HCT116 (cell line): Measurements from ENCODE around the gene SAMD14. TPM values are rescaled to one million over a fixed set of nuclear protein-coding genes. Genes with fewer than 3 reads are reported as not detected.

Experiments
- ATAC-seq: fragments of 200-7000 bp; cut with Tn5 transposase; 2 replicates; pipeline ENCODE4 v1.9.1; 2020; ENCODE audit warnings: mild to moderate bottlenecking, moderate library complexity
- BruUV-seq: library from RNA; stranded (reverse); fragments of 400-500 nt; replicated peaks from 2 replicates; lab custom pipeline; 2021; lab: Mats Ljungman, UMichigan
- CTCF ChIA-PET: fragments of 300-600 bp; sonication (Branson Sonifier 250); formaldehyde crosslinking; loops from one replicate; lab custom pipeline; 2021; ENCODE audit warnings: antibody characterized with exemption; lab: Charles Lee
- POLR2A ChIA-PET: fragments of 300-600, 350-600 bp; sonication (Branson Sonifier 250); formaldehyde crosslinking; loops from one replicate; lab custom pipeline; 2021; ENCODE audit warnings: antibody characterized with exemption; lab: Charles Lee
- RAD21 ChIA-PET, 2 experiments: fragments of 300-600 bp; sonication (Branson Sonifier 250); formaldehyde crosslinking; loops; one replicate each; lab custom pipeline; 2023; ENCODE audit warnings: low total read pairs in 2 of 2; ENCODE audit not compliant: uncharacterized antibody in 2 of 2, unreplicated experiment in 2 of 2, low non-redundant PET in 1 of 2; lab: Charles Lee
- DNase-seq: peaks from one replicate; pipeline ENCODE4 v3.0.0-alpha.2; 2010; ENCODE audit warnings: low read depth, low spot score
- H2AFZ ChIP-seq: fragments of 200-600 bp; shearing (Covaris generic), sonication (generic); 2 replicates; pipeline ENCODE4 v1.6.1; 2017; ENCODE audit warnings: low read depth, mixed run types, mixed read lengths, antibody characterized with exemption, low read length; ENCODE audit not compliant: poor library complexity, severe bottlenecking
- H3K27ac ChIP-seq: 2 replicates; pipeline ENCODE4 v1.5.1; 2012; ENCODE audit warnings: low read depth, low read length
- H3K27me3 ChIP-seq: fragments of 200-600 bp; sonication (generic); 2 replicates; pipeline ENCODE4 v1.6.1; 2016; ENCODE audit warnings: mixed run types, low read length, mixed read lengths; ENCODE audit not compliant: insufficient read depth
- H3K36me3 ChIP-seq, 2 experiments: fragments of 200-500 bp in 1 of 2; fragments of 200-600 bp in 1 of 2; sonication (Bioruptor generic) in 1 of 2; sonication (generic) in 1 of 2; 2 replicates each; pipeline versions ENCODE4 v1.5.1 to v1.6.1; 2014 to 2016; ENCODE audit warnings: low read length in 2 of 2, inconsistent platforms in 1 of 2, mixed read lengths in 1 of 2, mixed run types in 1 of 2; ENCODE audit not compliant: insufficient read depth in 2 of 2, control insufficient read depth in 1 of 2
- H3K4me1 ChIP-seq, 2 experiments: fragments of 200-600 bp in 1 of 2; sonication (generic) in 1 of 2; 2 replicates each; pipeline versions ENCODE4 v1.5.1 to v1.6.1; 2012 to 2017; ENCODE audit warnings: low read length in 2 of 2, inconsistent platforms in 1 of 2, mild to moderate bottlenecking in 1 of 2, mixed read lengths in 1 of 2, mixed run types in 1 of 2, moderate library complexity in 1 of 2; ENCODE audit not compliant: insufficient read depth in 2 of 2, control insufficient read depth in 1 of 2
- H3K4me2 ChIP-seq: fragments of 200-600 bp; sonication (generic); 2 replicates; pipeline ENCODE4 v1.6.1; 2017; ENCODE audit warnings: mixed run types, low read length, mixed read lengths
- H3K4me3 ChIP-seq, 2 experiments: fragments of 200-600 bp in 1 of 2; sonication (generic) in 1 of 2; replicated peaks in 1 of 2; 2 replicates each; pipeline ENCODE4 v1.5.1; 2011 to 2016; ENCODE audit warnings: low read length in 2 of 2, control low read depth in 1 of 2, low read depth in 1 of 2, mild to moderate bottlenecking in 1 of 2, mixed read lengths in 1 of 2, mixed run types in 1 of 2
- H3K79me2 ChIP-seq: fragments of 200-600 bp; sonication (generic); 2 replicates; pipeline ENCODE4 v1.6.1; 2017; ENCODE audit warnings: mild to moderate bottlenecking, mixed run types, low read length, moderate library complexity, mixed read lengths; ENCODE audit not compliant: insufficient read depth
- H3K9ac ChIP-seq: fragments of 200-600 bp; sonication (generic); 2 replicates; pipeline ENCODE4 v1.6.1; 2016; ENCODE audit warnings: low read length, mixed read lengths
- H3K9me2 ChIP-seq: fragments of 200-600 bp; sonication (generic), shearing (Covaris generic); 2 replicates; pipeline ENCODE4 v1.6.1; 2017; ENCODE audit warnings: mixed run types, mild to moderate bottlenecking, moderate library complexity; ENCODE audit not compliant: insufficient read depth
- H3K9me3 ChIP-seq, 2 experiments: fragments of 200-500 bp in 1 of 2; fragments of 200-600 bp in 1 of 2; sonication (Bioruptor generic) in 1 of 2; sonication (generic) in 1 of 2; 2 replicates each; pipeline ENCODE4 v1.6.1; 2014 to 2017; ENCODE audit warnings: low read length in 2 of 2, mixed read lengths in 2 of 2, inconsistent platforms in 1 of 2, low read depth in 1 of 2, mild to moderate bottlenecking in 1 of 2, mixed run types in 1 of 2, moderate library complexity in 1 of 2; ENCODE audit not compliant: control insufficient read depth in 1 of 2, insufficient read depth in 1 of 2
- H4K20me1 ChIP-seq: fragments of 200-600 bp; sonication (generic), shearing (Covaris generic); 2 replicates; pipeline ENCODE4 v1.6.1; 2017; ENCODE audit warnings: mixed run types, mild to moderate bottlenecking, moderate library complexity; ENCODE audit not compliant: insufficient read depth
- ELF1 ChIP-seq: IDR thresholded peaks from 2 replicates; pipeline ENCODE4 v1.6.1; 2012; ENCODE audit warnings: low read depth, borderline replicate concordance
- EZH2 ChIP-seq: fragments of 200-600 bp; sonication (generic); IDR thresholded peaks from 2 replicates; pipeline ENCODE4 v1.6.1; 2017; ENCODE audit warnings: antibody characterized with exemption, mixed run types
- JUND ChIP-seq: IDR thresholded peaks from 2 replicates; pipeline ENCODE4 v1.6.1; 2012
- POLR2AphosphoS5 ChIP-seq: IDR thresholded peaks from 2 replicates; pipeline ENCODE4 v1.6.1; 2011; ENCODE audit warnings: mild to moderate bottlenecking, low read depth, low read length, moderate library complexity
- RAD21 ChIP-seq: IDR thresholded peaks from 2 replicates; pipeline ENCODE4 v1.6.1; 2012; ENCODE audit warnings: low read depth, mild to moderate bottlenecking
- TCF7L2 ChIP-seq: IDR thresholded peaks from 2 replicates; pipeline ENCODE4 v1.7.0; 2011; ENCODE audit warnings: borderline replicate concordance, inconsistent platforms; ENCODE audit not compliant: insufficient read depth, insufficient read length; ENCODE audit errors: extremely low read depth
- ZFX ChIP-seq: fragments of 450-650 bp; IDR thresholded peaks from 2 replicates; pipeline ENCODE4 v1.6.1; 2017
- intact Hi-C: fragments of 100-400 bp; cut with micrococcal nuclease; formaldehyde crosslinking; loops from 2 replicates; pipeline ENCODE4 v1.10.0; 2022
- total RNA-seq: library from RNA; stranded (reverse); gene quantifications from one replicate; pipeline ENCODE4 v1.2.1, GENCODE V29; 2021; ENCODE audit not compliant: unreplicated experiment
- TF ChIP-seq, protein P1 (sequence below): IDR thresholded peaks from 2 replicates; pipeline ENCODE4 v1.6.1; 2012; ENCODE audit warnings: low read depth

SAMD14 gene
- total RNA-seq, 1 experiment from 2014 or later, result 1.5 TPM

DNA sequence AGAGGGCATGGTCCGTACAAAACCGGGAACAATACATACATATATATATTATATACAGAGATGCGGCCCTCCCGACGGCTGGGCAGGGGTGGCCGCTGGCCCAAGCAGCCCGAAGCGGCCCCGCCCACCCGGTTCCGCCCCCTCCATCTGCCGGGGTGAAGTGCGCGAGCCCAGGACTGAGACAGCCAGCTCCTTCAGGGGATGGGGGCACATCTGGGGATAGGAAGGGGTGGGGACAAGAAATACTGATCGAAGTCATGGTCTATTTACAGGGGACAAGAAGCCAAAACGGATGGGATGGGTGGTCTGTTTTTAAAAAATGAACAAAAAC is 3.8 kb upstream of the SAMD14 start:
- CTCF ChIA-PET, result no interaction called here
- no peaks in the 10 kb centered on the region for H4K20me1 ChIP-seq
- no peak overlapping the region for H2AFZ ChIP-seq
- no peak overlapping the region for H3K4me3 ChIP-seq
- no peak for TF ChIP-seq ZFX
- TF ChIP-seq JUND, result no peak
- TF ChIP-seq RAD21, result no peak
- TF ChIP-seq EZH2, result no peak
- no peak for TF ChIP-seq TCF7L2
- no peak for TF ChIP-seq ELF1
- TF ChIP-seq, protein P1, sequence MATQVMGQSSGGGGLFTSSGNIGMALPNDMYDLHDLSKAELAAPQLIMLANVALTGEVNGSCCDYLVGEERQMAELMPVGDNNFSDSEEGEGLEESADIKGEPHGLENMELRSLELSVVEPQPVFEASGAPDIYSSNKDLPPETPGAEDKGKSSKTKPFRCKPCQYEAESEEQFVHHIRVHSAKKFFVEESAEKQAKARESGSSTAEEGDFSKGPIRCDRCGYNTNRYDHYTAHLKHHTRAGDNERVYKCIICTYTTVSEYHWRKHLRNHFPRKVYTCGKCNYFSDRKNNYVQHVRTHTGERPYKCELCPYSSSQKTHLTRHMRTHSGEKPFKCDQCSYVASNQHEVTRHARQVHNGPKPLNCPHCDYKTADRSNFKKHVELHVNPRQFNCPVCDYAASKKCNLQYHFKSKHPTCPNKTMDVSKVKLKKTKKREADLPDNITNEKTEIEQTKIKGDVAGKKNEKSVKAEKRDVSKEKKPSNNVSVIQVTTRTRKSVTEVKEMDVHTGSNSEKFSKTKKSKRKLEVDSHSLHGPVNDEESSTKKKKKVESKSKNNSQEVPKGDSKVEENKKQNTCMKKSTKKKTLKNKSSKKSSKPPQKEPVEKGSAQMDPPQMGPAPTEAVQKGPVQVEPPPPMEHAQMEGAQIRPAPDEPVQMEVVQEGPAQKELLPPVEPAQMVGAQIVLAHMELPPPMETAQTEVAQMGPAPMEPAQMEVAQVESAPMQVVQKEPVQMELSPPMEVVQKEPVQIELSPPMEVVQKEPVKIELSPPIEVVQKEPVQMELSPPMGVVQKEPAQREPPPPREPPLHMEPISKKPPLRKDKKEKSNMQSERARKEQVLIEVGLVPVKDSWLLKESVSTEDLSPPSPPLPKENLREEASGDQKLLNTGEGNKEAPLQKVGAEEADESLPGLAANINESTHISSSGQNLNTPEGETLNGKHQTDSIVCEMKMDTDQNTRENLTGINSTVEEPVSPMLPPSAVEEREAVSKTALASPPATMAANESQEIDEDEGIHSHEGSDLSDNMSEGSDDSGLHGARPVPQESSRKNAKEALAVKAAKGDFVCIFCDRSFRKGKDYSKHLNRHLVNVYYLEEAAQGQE, result no peak
- 0 out of 2 replicates have a peak, but pooled peaks have one; percentile 19 for TF ChIP-seq POLR2AphosphoS5
- no peaks in the 10 kb centered on the region for H3K9me2 ChIP-seq
- peaks cover 12 to 25% of the 10 kb centered on the region in 2 experiments for H3K4me1 ChIP-seq
- H3K9me3 ChIP-seq, result no peaks in the 10 kb centered on the region
- no peak overlapping the region for H3K4me2 ChIP-seq
- no peak for ATAC-seq
- H3K79me2 ChIP-seq, result peaks cover 12% of the 10 kb centered on the region; the same call in 1 of the 2 replicates
- H3K9ac ChIP-seq, result no peak overlapping the region
- no peaks in the 10 kb centered on the region for H3K27me3 ChIP-seq
- no TSS peak for BruUV-seq
- H3K27ac ChIP-seq, result no peak overlapping the region
- POLR2A ChIA-PET, result no interaction called here
- RAD21 ChIA-PET, result interaction anchor here in 1 of 2 experiments (0.6 kb wide), 2 partner anchors 32 to 501 kb away, joined by 3 to 4 read pairs; partner anchors contain the start of genes ABCC3 and SGCA
- DNase-seq, result no peak
- H3K36me3 ChIP-seq, result peaks cover 43 to 45% of the 10 kb centered on the region in 2 experiments
- intact Hi-C loops, result no loop called here
